DND-41 (cell line): ENCODE measurements around the gene BMAL2.

Source experiments
- ATAC-seq: fragments of 200-7000 bp; cut with Tn5 transposase; 3 replicates; pipeline ENCODE4 v1.9.1; 2021; ENCODE audit warnings: low read depth; ENCODE audit not compliant: insufficient read depth
- DNase-seq: peaks from one replicate; pipeline ENCODE4 v3.0.0-alpha.2; 2020
- H2AFZ ChIP-seq: 2 replicates; pipeline ENCODE4 v1.6.0; 2012; ENCODE audit warnings: low read depth, low read length
- H3K27ac ChIP-seq: 2 replicates; pipeline ENCODE4 v1.5.1; 2012; ENCODE audit warnings: low read length, inconsistent platforms
- H3K27me3 ChIP-seq: fragments of 200-600 bp; sonication (generic); 2 replicates; pipeline ENCODE4 v1.6.0; 2012; ENCODE audit warnings: low read length, mild to moderate bottlenecking, inconsistent platforms; ENCODE audit not compliant: insufficient read depth, poor library complexity
- H3K36me3 ChIP-seq: 2 replicates; pipeline ENCODE4 v1.5.1; 2012; ENCODE audit warnings: low read length, inconsistent platforms; ENCODE audit not compliant: insufficient read depth
- H3K4me1 ChIP-seq: 2 replicates; pipeline ENCODE4 v1.5.1; 2012; ENCODE audit warnings: mild to moderate bottlenecking, low read length; ENCODE audit not compliant: insufficient read depth
- H3K4me2 ChIP-seq: 2 replicates; pipeline ENCODE4 v1.6.0; 2012; ENCODE audit warnings: mild to moderate bottlenecking, moderate library complexity, low read length, inconsistent platforms; ENCODE audit not compliant: insufficient read depth
- H3K4me3 ChIP-seq, 2 experiments: fragments of 200-600 bp in 1 of 2; shearing (Covaris generic) in 1 of 2; 2 replicates each; pipeline ENCODE4 v1.5.1; 2012 to 2016; ENCODE audit warnings: inconsistent platforms in 2 of 2, low read length in 2 of 2, mild to moderate bottlenecking in 2 of 2, low read depth in 1 of 2, moderate library complexity in 1 of 2
- H3K79me2 ChIP-seq: 2 replicates; pipeline ENCODE4 v1.6.0; 2012; ENCODE audit warnings: low read length, inconsistent platforms; ENCODE audit not compliant: insufficient read depth
- H3K9ac ChIP-seq: 2 replicates; pipeline ENCODE4 v1.6.0; 2012; ENCODE audit warnings: low read depth, mild to moderate bottlenecking, inconsistent platforms, low read length, moderate library complexity
- H3K9me3 ChIP-seq: 2 replicates; pipeline ENCODE4 v1.5.1; 2012; ENCODE audit warnings: low read length, moderate library complexity, mild to moderate bottlenecking, inconsistent platforms; ENCODE audit not compliant: insufficient read depth, severe bottlenecking
- H4K20me1 ChIP-seq: 2 replicates; pipeline ENCODE4 v1.6.0; 2012; ENCODE audit warnings: low read length; ENCODE audit not compliant: insufficient read depth
- EZH2 ChIP-seq: IDR thresholded peaks from 3 replicates; pipeline ENCODE4 v1.6.1; 2012; ENCODE audit warnings: borderline replicate concordance, low read depth, mild to moderate bottlenecking, moderate library complexity, low read length, inconsistent platforms; ENCODE audit not compliant: severe bottlenecking
- TF ChIP-seq, protein P1 (sequence below): IDR thresholded peaks from 2 replicates; pipeline ENCODE4 v1.5.1; 2012; ENCODE audit warnings: borderline replicate concordance, low read length, moderate library complexity, mild to moderate bottlenecking; ENCODE audit not compliant: poor library complexity, severe bottlenecking; ENCODE audit errors: extremely low read depth

BMAL2 gene

DNA sequence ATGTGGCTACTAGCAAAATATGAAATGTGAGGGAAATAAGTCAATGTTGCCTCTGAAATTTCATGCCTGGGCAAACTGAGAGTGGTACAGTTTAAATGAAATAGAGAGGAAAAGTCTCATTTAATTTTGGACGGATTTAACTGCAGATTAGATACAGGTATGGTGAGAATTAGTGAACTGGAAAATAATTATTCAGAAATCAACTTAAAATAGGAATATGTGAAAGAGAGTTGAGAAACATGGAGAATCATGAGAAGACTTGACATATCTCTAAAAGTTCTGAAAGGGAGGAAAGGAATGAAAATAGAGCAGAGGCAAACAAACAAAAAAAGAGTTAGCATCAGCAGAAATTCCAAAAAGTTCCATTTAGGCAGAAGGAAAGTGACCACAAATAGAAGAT, 33.5 kb upstream of the BMAL2 start:
- Histone ChIP-seq H3K4me3 (no peak overlapping the region), H3K79me2 (no peaks in the 10 kb centered on the region), H3K4me1 (no peaks in the 10 kb centered on the region), H3K9ac (no peak overlapping the region), H3K9me3 (no peaks in the 10 kb centered on the region), H3K4me2 (no peak overlapping the region), H3K36me3 (peaks cover 11% of the 10 kb centered on the region; the same call in 1 of the 2 replicates), H3K27ac (no peak overlapping the region), H4K20me1 (no peaks in the 10 kb centered on the region), H3K27me3 (no peaks in the 10 kb centered on the region), H2AFZ (no peak overlapping the region)
- DNase-seq (no peak), ATAC-seq (no peak)
- TF ChIP-seq, protein P1, sequence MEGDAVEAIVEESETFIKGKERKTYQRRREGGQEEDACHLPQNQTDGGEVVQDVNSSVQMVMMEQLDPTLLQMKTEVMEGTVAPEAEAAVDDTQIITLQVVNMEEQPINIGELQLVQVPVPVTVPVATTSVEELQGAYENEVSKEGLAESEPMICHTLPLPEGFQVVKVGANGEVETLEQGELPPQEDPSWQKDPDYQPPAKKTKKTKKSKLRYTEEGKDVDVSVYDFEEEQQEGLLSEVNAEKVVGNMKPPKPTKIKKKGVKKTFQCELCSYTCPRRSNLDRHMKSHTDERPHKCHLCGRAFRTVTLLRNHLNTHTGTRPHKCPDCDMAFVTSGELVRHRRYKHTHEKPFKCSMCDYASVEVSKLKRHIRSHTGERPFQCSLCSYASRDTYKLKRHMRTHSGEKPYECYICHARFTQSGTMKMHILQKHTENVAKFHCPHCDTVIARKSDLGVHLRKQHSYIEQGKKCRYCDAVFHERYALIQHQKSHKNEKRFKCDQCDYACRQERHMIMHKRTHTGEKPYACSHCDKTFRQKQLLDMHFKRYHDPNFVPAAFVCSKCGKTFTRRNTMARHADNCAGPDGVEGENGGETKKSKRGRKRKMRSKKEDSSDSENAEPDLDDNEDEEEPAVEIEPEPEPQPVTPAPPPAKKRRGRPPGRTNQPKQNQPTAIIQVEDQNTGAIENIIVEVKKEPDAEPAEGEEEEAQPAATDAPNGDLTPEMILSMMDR: no peak
- no peak for TF ChIP-seq EZH2

DNA sequence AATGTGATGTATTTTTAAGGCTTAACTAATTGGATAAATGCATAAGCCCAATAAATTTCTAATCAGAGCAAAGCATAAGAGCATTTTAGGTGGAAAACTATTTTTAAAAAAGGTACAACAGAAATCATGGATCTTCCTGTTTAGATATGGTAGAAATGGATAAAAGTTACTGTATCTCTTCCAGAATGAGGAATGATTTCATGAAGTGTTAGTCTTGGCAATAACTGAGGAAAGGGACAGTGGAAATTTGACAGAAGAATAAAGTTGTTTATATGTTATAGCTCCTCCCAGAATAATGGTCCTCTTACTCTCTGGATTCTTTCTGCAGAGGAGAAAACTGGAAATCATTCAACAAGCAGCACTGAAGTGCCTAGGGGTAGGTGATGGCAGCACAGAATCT, 32.4 kb upstream of the BMAL2 start:
- no peak overlapping the region for H3K27ac ChIP-seq
- H3K9me3 ChIP-seq: no peaks in the 10 kb centered on the region
- H3K79me2 ChIP-seq: no peaks in the 10 kb centered on the region
- no peak overlapping the region for H3K4me3 ChIP-seq
- H2AFZ ChIP-seq: no peak overlapping the region
- H4K20me1 ChIP-seq: no peaks in the 10 kb centered on the region
- no peaks in the 10 kb centered on the region for H3K27me3 ChIP-seq
- H3K4me1 ChIP-seq: no peaks in the 10 kb centered on the region
- no peak overlapping the region for H3K9ac ChIP-seq
- no peak for DNase-seq
- TF ChIP-seq EZH2: no peak
- TF ChIP-seq, protein P1: no peak
- ATAC-seq: no peak
- H3K36me3 ChIP-seq: peaks cover 11% of the 10 kb centered on the region; the same call in 1 of the 2 replicates
- no peak overlapping the region for H3K4me2 ChIP-seq

DNA sequence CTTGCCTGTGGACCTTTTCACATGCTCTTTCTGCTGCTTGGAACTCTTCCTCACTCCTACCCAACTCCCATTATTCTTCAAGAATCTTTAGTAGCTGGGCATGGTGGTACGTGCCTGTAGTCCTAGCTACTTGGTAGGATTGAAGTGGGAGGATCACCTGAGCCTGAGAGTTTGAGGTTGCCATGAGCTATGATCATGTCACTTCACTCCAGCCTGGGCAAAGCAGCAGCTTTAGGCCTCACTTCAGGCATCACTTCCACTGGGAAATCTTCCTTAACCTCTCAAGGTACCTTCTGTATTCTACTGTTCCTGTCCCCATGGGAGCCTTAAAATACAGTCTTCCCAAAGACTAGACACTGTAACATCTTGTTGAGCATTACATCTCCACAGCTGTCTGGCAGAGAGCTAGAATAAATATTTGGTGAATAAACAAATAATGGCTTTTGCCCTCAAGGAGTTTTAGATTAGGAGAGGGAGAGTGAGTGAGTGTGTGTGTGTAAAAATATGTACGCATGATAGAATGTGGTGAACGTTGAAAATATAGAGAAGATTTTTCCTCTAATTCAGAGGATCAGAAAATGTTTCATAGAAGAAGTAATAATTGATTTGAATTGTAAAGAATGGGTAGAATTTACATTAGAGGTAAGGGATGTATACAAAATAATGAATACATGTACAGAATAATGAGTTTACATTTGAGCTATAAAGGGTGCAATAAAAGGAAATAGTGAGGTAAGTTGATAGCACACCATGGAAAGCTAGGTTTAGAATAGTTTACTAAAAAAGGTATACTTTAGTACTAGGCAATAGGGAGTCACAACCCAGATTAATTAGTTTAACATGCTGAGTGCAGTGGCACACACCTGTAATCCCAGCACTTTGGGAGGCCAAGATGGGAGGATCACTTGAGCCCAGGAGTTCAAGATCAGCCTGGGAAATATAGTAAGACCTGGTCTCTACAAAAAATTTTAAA, 29.2 kb upstream of the BMAL2 start:
- Histone ChIP-seq H3K9ac (no peak overlapping the region), H4K20me1 (no peaks in the 10 kb centered on the region), H3K79me2 (no peaks in the 10 kb centered on the region), H3K4me2 (no peak overlapping the region), H3K9me3 (no peaks in the 10 kb centered on the region), H2AFZ (no peak overlapping the region), H3K27ac (no peak overlapping the region), H3K4me1 (no peaks in the 10 kb centered on the region), H3K4me3 (no peak overlapping the region), H3K36me3 (peaks cover 11% of the 10 kb centered on the region; the same call in 1 of the 2 replicates), H3K27me3 (no peaks in the 10 kb centered on the region)
- TF ChIP-seq EZH2: no peak
- DNase-seq (no peak), ATAC-seq (no peak)

DNA sequence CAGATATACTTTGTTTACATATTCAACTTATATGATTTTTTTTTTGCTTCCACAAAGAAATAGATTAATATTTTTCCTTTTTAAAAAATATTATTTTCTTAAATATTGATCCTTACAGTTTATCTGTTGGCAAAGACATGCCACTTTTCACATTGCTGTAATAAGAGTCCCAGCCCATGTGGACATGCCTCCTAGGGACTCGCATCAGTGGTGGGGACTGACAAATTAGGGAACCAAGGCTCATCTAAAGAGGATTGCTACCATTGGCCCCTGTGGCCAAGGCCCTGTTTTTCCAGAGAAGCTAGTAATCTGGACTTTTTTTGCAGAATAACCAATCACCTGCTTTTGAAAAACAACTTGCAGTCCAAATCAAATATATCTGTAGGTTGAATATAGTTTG, 27.8 kb upstream of the BMAL2 start:
- H3K4me3 ChIP-seq: no peak overlapping the region
- ATAC-seq (no peak), DNase-seq (no peak)
- no peaks in the 10 kb centered on the region for H3K27me3 ChIP-seq
- TF ChIP-seq, protein P1: no peak
- TF ChIP-seq EZH2: no peak
- no peak overlapping the region for H3K4me2 ChIP-seq
- H3K27ac ChIP-seq: no peak overlapping the region
- H3K79me2 ChIP-seq: no peaks in the 10 kb centered on the region
- no peaks in the 10 kb centered on the region for H4K20me1 ChIP-seq
- H3K9ac ChIP-seq: no peak overlapping the region
- H3K9me3 ChIP-seq: no peaks in the 10 kb centered on the region
- H3K4me1 ChIP-seq: no peaks in the 10 kb centered on the region
- H2AFZ ChIP-seq: no peak overlapping the region
- peaks cover 14% of the 10 kb centered on the region; the same call in 1 of the 2 replicates for H3K36me3 ChIP-seq
